ENCODE measurements around the gene ROBO1.

DNA sequence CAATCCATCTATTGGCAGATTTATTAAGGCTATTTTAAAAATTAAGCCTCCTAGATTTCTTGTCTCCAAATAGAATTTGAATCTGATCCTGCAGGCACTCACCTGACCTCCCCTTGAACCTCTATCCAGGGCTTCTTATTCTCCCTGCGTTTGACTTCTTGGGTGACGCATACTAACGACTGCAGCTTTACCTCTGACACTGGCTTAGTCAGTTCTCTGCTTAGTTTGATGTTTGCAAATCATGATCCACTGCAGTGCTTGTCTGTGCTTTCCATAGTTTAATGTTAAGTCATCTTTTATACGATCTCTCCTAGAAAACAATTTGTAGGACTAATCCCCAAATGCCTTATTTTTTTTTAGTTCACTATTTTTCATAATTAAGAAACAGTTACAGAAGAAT, 233.1 kb downstream of the ROBO1 start:
- TF ChIP-seq CTCF (IDR thresholded peaks at IDR 0.05; ENCODE audit: extremely low read depth in 1 of 2, insufficient read depth in 1 of 2, low read depth in 1 of 2, low read length in 2 of 2) (no peak), POLR2A (IDR thresholded peaks at IDR 0.05; ENCODE audit: low read depth, low read length) (no peak)

Data from endothelial cell of umbilical vein (primary cell).